Myocyte (in vitro differentiated cells): Measurements from ENCODE around the gene RWDD1. TPM values are rescaled to one million over a fixed set of nuclear protein-coding genes. Genes with fewer than 3 reads are reported as not detected.

Source experiments
- DNase-seq: peaks from one replicate; pipeline ENCODE4 v3.0.0-alpha.2; 2012; ENCODE audit warnings: low read depth
- polyA plus RNA-seq: library from polyadenylated mRNA; unstranded; fragments of >200 nt; gene quantifications from one replicate; pipeline ENCODE4 v1.2.1, GENCODE V29; 2012; ENCODE audit warnings: missing spikeins
- total RNA-seq: library from RNA; depleted of rRNA; stranded (reverse); fragments of >200 nt; gene quantifications from 2 replicates; pipeline ENCODE4 v1.2.3, GENCODE V29; 2014

Gene RWDD1
- 32.2 and 32.5 TPM in 2 replicates for total RNA-seq
- 28.9 TPM for polyA plus RNA-seq

GRCh38 chr6:116570856-116571682 lies at the start of gene RWDD1:
TSS of gene RWDD1 (plus strand) at chr6:116571504. CDS start at chr6:116571583, 79 bp downstream.
- DNase-seq: peak; percentile 99

DNA sequence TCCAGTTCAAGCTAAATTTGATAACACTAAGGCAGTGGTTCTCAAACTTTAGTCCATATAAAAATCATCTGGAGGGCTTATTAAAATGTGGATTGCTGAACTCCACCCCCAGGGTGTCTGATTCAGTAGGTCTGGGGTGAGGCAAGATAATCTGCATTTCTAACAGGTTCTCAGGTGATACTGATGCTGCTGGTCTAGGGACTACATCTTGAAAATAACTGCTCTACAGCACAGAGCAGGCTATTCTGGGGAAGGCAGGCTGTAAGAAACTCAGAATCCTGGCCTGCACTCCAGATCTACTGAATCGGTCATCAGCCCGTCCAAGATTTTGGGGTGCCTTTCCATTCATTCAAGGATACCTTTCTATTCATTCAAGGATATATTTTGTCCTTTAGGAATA lies 48.4 kb upstream of the RWDD1 start:
- DNase-seq: no peak

DNA sequence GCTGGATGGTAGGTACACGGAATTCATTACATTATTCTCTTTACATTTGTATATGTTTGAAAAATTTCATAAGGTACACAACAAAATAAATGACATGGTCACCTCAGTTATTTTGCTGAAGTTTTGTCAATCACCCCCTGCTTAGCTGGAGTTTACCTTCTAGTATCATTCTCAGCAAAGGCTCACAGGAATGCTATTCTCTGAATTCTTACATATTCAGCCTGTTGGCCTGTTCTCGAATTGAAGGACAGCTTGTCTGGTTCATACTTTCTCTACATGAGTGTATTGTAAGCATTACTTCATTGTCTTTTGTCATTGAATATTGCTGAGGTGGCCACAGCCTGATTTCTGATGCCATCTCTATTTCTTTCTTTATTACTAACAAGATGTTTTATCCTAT lies 47.1 kb upstream of the RWDD1 start:
- DNase-seq: no peak

GRCh38 chr6:116528133-116528532 lies 43.2 kb upstream of the RWDD1 start:
- no peak for DNase-seq

- DNase-seq: no peak
These were observed 42.5 kb upstream of the RWDD1 start for GRCh38 chr6:116528780-116529179.

DNA sequence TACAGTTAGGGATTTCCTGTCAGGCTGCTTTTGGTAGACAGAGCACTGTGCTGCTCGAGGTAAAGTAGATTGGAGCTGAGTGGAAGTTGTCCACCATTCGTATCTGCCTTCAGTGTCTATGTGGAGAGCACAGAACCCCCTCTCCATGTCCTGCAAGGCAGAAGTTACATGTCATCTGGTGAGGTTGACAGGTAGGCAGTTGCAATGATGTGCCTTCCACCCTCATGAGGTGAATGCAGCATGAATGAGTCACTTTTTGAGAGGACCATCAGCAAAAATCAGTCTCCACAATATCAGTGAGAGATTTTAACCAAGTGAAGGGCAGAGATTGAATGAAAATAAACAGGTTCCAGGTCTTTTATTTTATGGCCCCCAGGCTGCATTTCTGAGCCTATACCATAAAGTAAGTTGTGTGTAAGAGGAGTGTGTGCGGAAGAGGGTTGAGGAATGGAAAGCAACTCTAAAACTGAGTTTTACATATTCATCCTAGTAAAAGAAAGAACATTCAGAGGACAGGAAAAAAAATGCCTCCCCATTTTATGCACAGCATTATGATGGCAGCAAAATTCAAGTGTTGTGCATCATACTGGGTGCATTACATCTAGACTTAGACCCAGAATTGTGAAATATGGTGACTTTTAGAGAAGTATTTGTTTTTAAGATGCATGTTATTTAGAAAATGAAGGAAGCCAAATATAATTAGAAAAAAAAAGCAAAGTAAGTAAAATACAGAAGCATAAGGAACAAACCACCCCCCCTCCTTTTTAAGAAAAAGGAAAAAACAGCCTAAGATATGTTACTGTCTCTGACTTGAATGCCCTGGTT lies 41.6 kb upstream of the RWDD1 start:
- DNase-seq: no peak

DNA sequence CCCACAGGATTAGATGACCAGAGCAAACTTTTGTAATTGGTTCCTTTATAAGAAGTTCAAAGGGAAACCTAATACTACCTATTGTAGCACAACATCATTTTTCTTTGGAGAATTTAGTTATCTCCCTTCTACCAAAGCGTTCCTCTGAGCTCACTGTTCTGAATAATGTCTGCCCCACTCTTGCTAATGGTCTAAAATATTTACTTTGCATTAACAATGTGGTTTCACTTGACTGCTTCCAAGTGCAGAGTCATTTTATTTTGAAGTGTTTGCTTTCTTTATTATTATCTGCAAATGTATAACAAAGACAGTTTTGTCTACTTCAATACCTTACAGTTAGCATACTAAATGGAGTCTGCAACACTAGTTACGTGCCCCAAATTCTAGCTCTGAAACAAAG lies 40.9 kb upstream of the RWDD1 start:
- DNase-seq: no peak

- peak; percentile 74 for DNase-seq
These were observed 39.4 kb upstream of the RWDD1 start for GRCh38 chr6:116531675-116532570.

- no peak for DNase-seq
These were observed 37.9 kb upstream of the RWDD1 start for GRCh38 chr6:116533233-116533957.

- DNase-seq: no peak
These were observed 36.2 kb upstream of the RWDD1 start for GRCh38 chr6:116535109-116535508.

GRCh38 chr6:116536216-116536621 lies 35.1 kb upstream of the RWDD1 start:
- DNase-seq: peak; percentile 73

- no peak for DNase-seq
These were observed 28.9 kb upstream of the RWDD1 start for GRCh38 chr6:116542426-116542825.

DNA sequence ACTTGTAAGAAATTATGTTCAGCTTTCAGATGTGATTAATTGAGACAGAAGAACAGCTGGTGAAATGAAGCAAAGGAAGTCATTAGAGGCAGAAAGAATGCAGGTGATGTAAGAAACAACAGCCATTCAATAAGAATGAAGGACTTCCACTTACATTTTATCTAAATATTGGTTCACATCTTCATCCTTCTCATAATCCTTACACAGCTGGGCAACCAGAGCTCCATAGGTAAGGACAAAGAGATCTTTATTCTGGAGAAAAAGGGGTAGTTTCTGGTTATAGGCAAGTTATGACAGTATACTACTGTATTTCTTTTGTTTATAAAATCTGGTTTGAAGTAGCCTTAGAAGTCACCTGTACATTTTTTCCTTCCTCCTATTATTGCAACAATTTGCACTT lies 28.2 kb upstream of the RWDD1 start:
- no peak for DNase-seq

DNA sequence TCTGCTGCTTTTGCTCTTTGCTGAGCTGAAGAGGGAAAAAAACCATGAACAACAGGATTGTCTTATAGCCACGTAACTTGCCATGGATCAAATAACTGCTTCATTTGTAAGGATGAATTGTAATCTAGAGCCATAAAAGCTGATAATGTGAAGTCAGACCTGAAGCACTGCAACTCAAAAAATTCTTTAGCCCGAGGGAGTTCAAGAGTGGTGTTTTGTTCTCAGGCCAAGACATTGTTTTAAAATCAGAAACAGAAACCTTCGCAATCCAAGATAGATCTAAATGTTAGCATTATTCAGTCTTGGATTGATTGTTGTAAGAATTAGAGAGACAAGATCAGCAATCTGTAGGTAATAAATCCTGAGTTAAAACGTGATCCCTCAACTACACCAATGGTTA lies 25.7 kb upstream of the RWDD1 start, which contains the start of gene TRAPPC3L:
Gene TRAPPC3L, minus strand, starts transcription at position 34 of the 400 bp plus-strand sequence. CDS start 170 bp downstream, outside the sequence.
- DNase-seq: no peak

GRCh38 chr6:116547358-116547757 lies 23.9 kb upstream of the RWDD1 start:
- no peak for DNase-seq

GRCh38 chr6:116550796-116551195 lies 20.5 kb upstream of the RWDD1 start:
- DNase-seq: no peak

DNA sequence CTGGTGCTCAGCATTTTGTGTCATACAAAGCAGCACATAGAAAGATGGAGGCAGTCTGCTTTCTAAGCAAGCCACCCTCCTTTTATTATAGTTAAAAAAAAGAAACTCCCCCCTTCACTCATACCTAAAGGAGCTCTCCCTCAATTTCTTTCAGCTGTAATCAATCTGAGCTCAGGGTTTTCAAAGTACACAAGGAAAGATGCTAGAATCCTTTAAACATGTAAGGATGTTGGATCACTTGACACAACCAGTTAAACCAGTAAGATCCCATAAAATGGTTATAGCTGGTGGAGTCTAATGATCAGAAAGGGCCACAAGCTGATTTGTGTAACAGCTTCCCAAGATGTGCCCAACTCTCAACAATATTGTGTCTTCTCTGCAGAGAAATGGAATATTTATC lies 17.9 kb upstream of the RWDD1 start, which contains the start of gene CALHM4:
Gene CALHM4, plus strand, starts transcription at position 301 of the 400 bp plus-strand sequence. Its CDS starts 43 bp downstream, at position 344.
- DNase-seq: no peak

- DNase-seq: peak; percentile 15
These were observed 15.2 kb upstream of the RWDD1 start for GRCh38 chr6:116556065-116556464.

GRCh38 chr6:116556814-116557415 lies 14.4 kb upstream of the RWDD1 start:
- peak; percentile 10 for DNase-seq

DNA sequence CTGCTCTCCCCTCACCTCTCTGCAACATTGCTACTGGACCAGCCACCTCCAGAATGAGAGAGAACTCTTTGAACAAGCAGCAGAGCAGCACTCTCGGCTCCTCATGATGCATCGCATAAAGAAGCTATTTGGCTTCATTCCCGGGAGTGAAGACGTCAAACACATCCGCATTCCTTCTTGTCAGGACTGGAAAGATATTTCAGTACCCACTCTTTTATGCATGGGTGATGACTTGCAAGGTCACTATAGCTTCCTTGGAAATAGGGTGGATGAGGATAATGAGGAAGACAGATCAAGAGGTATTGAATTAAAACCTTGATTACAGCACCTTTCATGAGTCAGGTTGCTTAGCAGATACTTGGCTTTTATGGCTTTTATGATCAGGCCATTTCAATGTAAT lies 13.4 kb upstream of the RWDD1 start:
- DNase-seq: peak; percentile 80
